Suprapubic skin (tissue), 4 donors: ENCODE results near the gene PABPN1. TPM values are rescaled to one million over a fixed set of nuclear protein-coding genes. Genes with fewer than 3 reads are reported as not detected.

ENCODE experiments used
- DNase-seq, 2 donors: peaks; one replicate each; pipeline ENCODE4 v3.0.0-alpha.2; 2019; ENCODE audit warnings: low spot score in 2 of 2
- H3K27ac ChIP-seq: fragments of 200-600 bp; sonication (generic); one replicate; pipeline ENCODE4 v1.5.1; 2019
- H3K27me3 ChIP-seq: fragments of 200-600 bp; sonication (generic); one replicate; pipeline ENCODE4 v1.5.1; 2019
- H3K36me3 ChIP-seq: fragments of 200-600 bp; sonication (generic); one replicate; pipeline ENCODE4 v1.5.1; 2019
- H3K4me1 ChIP-seq: fragments of 200-600 bp; sonication (generic); one replicate; pipeline ENCODE4 v1.5.1; 2019
- H3K4me3 ChIP-seq: fragments of 200-600 bp; sonication (generic); one replicate; pipeline ENCODE4 v1.5.1; 2019; ENCODE audit warnings: mild to moderate bottlenecking
- H3K9me3 ChIP-seq: fragments of 200-600 bp; sonication (generic); one replicate; pipeline ENCODE4 v1.5.1; 2019
- EP300 ChIP-seq: sonication (generic); formaldehyde crosslinking; IDR thresholded peaks from one replicate; pipeline ENCODE4 v1.6.1; 2017; ENCODE audit warnings: antibody characterized with exemption
- POLR2A ChIP-seq, 2 donors: fragments of 450-650 bp; IDR thresholded peaks; one replicate each; pipeline ENCODE4 v1.6.1; 2017; ENCODE audit warnings: antibody characterized with exemption in 2 of 2, mild to moderate bottlenecking in 2 of 2, moderate library complexity in 2 of 2
- POLR2AphosphoS5 ChIP-seq, 3 donors: sonication (generic); formaldehyde crosslinking; IDR thresholded peaks; one replicate each; pipeline ENCODE4 v1.6.1; 2017; ENCODE audit warnings: antibody characterized with exemption in 3 of 3
- WGBS: methylation state at CpG from one replicate; pipeline ENCODE4 v1.1.5; 2018; 5-methylcytosine and 5-hydroxymethylcytosine counted together
- total RNA-seq, 4 donors: library from RNA; depleted of rRNA; stranded (reverse); fragments of >200 nt; gene quantifications; one replicate each; pipeline ENCODE4 v1.1.0, GENCODE V29; 2016
- TF ChIP-seq, protein P1 (sequence below), 2 donors: fragments of 200-600 bp in 1 of 2; fragments of 450-650 bp in 1 of 2; sonication (generic) in 1 of 2; IDR thresholded peaks; one replicate each; pipeline ENCODE4 v1.5.1; 2016 to 2019; ENCODE audit warnings: antibody characterized with exemption in 2 of 2, mild to moderate bottlenecking in 1 of 2, moderate library complexity in 1 of 2

Gene PABPN1
- total RNA-seq, 4 donors from 2014 or later = 45.1 to 109 (median 58.8) TPM

DNA sequence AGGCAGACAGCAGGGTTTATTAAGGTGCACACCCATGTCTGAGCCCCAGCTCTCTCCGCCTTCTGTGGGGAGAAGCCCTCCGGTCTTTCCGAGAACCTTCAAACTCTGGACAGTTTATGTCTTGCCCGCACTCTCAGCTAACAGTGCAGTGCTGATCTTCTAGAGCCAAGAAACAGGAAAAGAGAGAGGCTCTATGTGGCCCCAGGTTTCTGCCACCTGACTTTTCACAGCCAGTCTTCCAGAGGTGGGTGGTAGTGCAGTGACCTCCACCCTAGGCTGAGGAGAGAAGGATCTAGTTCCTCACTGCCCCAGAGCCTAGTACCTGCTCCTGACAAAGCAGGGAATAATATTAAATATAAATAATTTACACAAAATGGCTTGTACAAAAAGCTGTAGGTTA, 35.4 kb downstream of the PABPN1 start:
- no peaks in the 10 kb centered on the region for H3K9me3 ChIP-seq
- no peak overlapping the region for H3K4me3 ChIP-seq
- DNase-seq = no peak
- H3K4me1 ChIP-seq = peaks cover 29% of the 10 kb centered on the region
- peaks cover 32% of the 10 kb centered on the region for H3K36me3 ChIP-seq
- peaks cover 6% of the 10 kb centered on the region for H3K27me3 ChIP-seq
- H3K27ac ChIP-seq = no peak overlapping the region
- TF ChIP-seq, protein P1, sequence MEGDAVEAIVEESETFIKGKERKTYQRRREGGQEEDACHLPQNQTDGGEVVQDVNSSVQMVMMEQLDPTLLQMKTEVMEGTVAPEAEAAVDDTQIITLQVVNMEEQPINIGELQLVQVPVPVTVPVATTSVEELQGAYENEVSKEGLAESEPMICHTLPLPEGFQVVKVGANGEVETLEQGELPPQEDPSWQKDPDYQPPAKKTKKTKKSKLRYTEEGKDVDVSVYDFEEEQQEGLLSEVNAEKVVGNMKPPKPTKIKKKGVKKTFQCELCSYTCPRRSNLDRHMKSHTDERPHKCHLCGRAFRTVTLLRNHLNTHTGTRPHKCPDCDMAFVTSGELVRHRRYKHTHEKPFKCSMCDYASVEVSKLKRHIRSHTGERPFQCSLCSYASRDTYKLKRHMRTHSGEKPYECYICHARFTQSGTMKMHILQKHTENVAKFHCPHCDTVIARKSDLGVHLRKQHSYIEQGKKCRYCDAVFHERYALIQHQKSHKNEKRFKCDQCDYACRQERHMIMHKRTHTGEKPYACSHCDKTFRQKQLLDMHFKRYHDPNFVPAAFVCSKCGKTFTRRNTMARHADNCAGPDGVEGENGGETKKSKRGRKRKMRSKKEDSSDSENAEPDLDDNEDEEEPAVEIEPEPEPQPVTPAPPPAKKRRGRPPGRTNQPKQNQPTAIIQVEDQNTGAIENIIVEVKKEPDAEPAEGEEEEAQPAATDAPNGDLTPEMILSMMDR (IDR thresholded peaks at IDR 0.05) = no peak
- no peak for TF ChIP-seq EP300
- no peak for TF ChIP-seq POLR2AphosphoS5 (IDR thresholded peaks at IDR 0.05)
- no peak for TF ChIP-seq POLR2A (IDR thresholded peaks at IDR 0.05)
- 95% methylated on average over 4 of the region's 4 CpGs for WGBS

DNA sequence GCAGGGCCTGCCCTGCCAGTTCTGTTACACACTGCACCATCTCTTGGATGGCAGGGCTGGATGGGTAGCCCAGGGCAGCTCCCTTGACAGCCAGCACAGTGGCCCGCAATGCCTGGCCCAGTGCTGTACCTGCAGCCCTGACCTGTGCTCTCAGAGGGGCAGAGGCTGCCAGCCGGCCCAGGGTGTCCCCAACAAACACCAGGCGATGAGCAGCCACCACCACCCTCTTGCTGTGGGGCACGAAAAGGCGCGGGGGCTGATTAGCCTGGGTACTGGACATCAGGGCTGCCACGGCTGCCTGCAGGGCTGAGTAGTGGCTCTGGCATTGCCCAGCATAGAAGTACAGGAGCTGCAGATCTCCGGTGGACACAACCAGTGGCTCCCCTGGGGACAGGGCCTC, 36.0 kb downstream of the PABPN1 start:
- Histone ChIP-seq H3K36me3 (peaks cover 32% of the 10 kb centered on the region), H3K4me1 (peaks cover 29% of the 10 kb centered on the region), H3K27me3 (no peaks in the 10 kb centered on the region), H3K9me3 (no peaks in the 10 kb centered on the region), H3K27ac (no peak overlapping the region), H3K4me3 (no peak overlapping the region)
- 82% methylated on average over 7 of the region's 8 CpGs for WGBS
- no peak for DNase-seq
- no peak for TF ChIP-seq EP300
- TF ChIP-seq POLR2AphosphoS5 (IDR thresholded peaks at IDR 0.05) = no peak
- TF ChIP-seq, protein P1 (IDR thresholded peaks at IDR 0.05) = no peak
- no peak for TF ChIP-seq POLR2A (IDR thresholded peaks at IDR 0.05)

DNA sequence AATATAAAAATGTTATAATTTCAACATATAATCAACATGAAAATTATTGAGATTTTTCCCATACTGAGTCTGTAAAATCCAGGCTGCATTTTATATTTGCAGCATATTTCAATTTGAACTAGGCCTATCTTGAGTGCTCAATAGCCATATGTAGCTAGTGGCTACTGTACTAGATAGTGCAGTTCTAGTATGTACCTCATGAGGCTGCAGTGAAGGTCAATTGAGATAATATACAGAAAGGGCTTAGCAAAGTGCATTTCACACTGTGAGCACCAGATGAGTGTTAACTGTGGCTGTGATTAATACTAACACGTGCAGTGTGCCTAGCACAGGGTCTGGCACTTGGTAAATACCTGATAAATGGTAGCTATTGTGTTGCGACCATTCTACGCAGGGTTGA, 36.8 kb downstream of the PABPN1 start:
- WGBS = 87% methylated on average over 3 of the region's 3 CpGs
- H3K4me3 ChIP-seq = no peak overlapping the region
- peaks cover 32% of the 10 kb centered on the region for H3K36me3 ChIP-seq
- H3K4me1 ChIP-seq = peaks cover 29% of the 10 kb centered on the region
- no peaks in the 10 kb centered on the region for H3K9me3 ChIP-seq
- no peaks in the 10 kb centered on the region for H3K27me3 ChIP-seq
- DNase-seq = no peak
- TF ChIP-seq EP300 (no peak), POLR2AphosphoS5 (IDR thresholded peaks at IDR 0.05) (no peak)
- H3K27ac ChIP-seq = no peak overlapping the region

GRCh38 chr14:23358553-23359166, 37.4 kb downstream of the PABPN1 start:
- Histone ChIP-seq H3K9me3 (no peaks in the 10 kb centered on the region), H3K27me3 (no peaks in the 10 kb centered on the region), H3K27ac (no peak overlapping the region), H3K4me1 (peaks cover 33% of the 10 kb centered on the region), H3K36me3 (peaks cover 32% of the 10 kb centered on the region), H3K4me3 (no peak overlapping the region)
- DNase-seq = peak in 1 of 2 donors; percentile 75
- TF ChIP-seq POLR2A (IDR thresholded peaks at IDR 0.05) = no peak
- TF ChIP-seq, protein P1 (IDR thresholded peaks at IDR 0.05) = no peak
- 87% methylated on average over 10 of the region's 12 CpGs for whole genome bisulfite sequencing

DNA sequence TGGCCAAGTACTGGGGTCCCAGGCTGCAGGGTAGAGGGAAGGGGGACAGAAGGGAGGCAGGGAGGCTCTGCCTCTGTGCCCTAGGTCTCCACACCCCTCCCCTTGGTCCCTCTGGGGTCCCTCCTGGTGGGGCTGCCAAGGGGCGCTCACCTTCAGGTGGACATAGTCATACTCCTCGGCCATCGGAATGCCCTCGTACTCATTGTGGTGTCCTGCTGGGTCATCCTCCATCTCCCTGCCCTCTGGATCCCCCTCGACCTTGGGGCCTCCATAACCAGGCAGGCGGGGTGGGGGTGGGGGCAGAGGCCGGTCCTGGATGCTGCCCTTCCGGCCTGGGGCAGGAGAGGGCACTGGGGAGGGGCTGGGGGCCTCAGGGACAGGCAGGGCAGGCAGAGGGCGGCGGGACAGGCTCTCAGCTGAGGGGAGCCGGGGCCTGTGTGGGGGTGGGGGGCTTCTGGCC, 37.9 kb downstream of the PABPN1 start:
- Histone ChIP-seq H3K27me3 (no peaks in the 10 kb centered on the region), H3K9me3 (no peaks in the 10 kb centered on the region), H3K4me1 (peaks cover 38% of the 10 kb centered on the region), H3K36me3 (peaks cover 32% of the 10 kb centered on the region), H3K4me3 (no peak overlapping the region), H3K27ac (no peak overlapping the region)
- TF ChIP-seq, protein P1 (IDR thresholded peaks at IDR 0.05) = no peak
- no peak for TF ChIP-seq EP300
- TF ChIP-seq POLR2A (IDR thresholded peaks at IDR 0.05) = no peak
- no peak for TF ChIP-seq POLR2AphosphoS5 (IDR thresholded peaks at IDR 0.05)
- no peak for DNase-seq
- no CpG with 5 or more reads among the region's 11 CpGs for WGBS
